Astrocyte (in vitro differentiated cells and primary cell): ENCODE measurements around the gene TMEM62.

Experiments used
- CTCF ChIP-seq: IDR thresholded peaks from 2 replicates; pipeline ENCODE4 v1.5.1; 2011; ENCODE audit warnings: low read depth, mild to moderate bottlenecking, inconsistent platforms, low read length, moderate library complexity; ENCODE audit not compliant: insufficient read depth
- EZH2 ChIP-seq: IDR thresholded peaks from 2 replicates; pipeline ENCODE4 v1.6.1; 2012; ENCODE audit warnings: mild to moderate bottlenecking, low read length, inconsistent platforms; ENCODE audit not compliant: insufficient read depth

GRCh38 chr15:43212299-43212698 is 78.9 kb downstream of the TMEM62 start:
- TF ChIP-seq CTCF (no peak), EZH2 (no peak)
